Measurements from ENCODE around the gene C6orf163. TPM values are rescaled to one million over a fixed set of nuclear protein-coding genes. Genes with fewer than 3 reads are reported as not detected.

C6orf163 gene
- total RNA-seq, 1 experiment from 2014 or later, result 3.8 TPM

DNA sequence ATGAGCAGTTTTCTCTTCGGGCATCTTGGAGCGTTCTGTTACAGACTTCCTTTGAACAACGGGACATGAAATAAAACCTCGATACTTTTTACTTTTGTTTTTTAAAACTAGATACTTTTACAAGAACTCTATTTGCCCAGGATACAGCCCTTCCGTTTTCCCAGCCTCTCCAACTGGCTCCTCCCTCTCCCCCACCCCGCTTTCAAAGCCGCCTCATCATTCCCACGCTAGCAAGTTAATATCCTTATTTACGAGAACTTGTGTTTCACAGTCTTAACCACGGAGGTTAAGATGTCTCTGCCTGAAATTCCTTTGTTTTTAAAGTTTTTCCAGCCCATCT is 62.9 kb downstream of the C6orf163 start:
- H3K9me2 ChIP-seq (replicated peaks; ENCODE audit: insufficient read depth, low read length), result no peaks in the 10 kb centered on the region
- peak; percentile 77 for DNase-seq
- H3K27me3 ChIP-seq (ENCODE audit: low read length), result no peaks in the 10 kb centered on the region
- H3K4me2 ChIP-seq (ENCODE audit: low read depth, low read length, poor library complexity, severe bottlenecking), result peak overlapping the region; percentile 94
- peak overlapping the region; percentile 98 for H2AFZ ChIP-seq (ENCODE audit: low read length)
- H3K4me1 ChIP-seq (ENCODE audit: low read length), result peaks cover 17% of the 10 kb centered on the region
- H3K9me3 ChIP-seq (ENCODE audit: low read length), result no peaks in the 10 kb centered on the region
- no peaks in the 10 kb centered on the region for H3K79me2 ChIP-seq (ENCODE audit: low read length)
- H4K20me1 ChIP-seq (ENCODE audit: insufficient read depth, low read depth, low read length), result no peaks in the 10 kb centered on the region
- H3K36me3 ChIP-seq (ENCODE audit: insufficient read depth, low read length), result no peaks in the 10 kb centered on the region
- H3K4me3 ChIP-seq (ENCODE audit: low read length), result peak overlapping the region; percentile 93
- H3K27ac ChIP-seq (ENCODE audit: low read length), result peak overlapping the region; percentile 73
- H3K9ac ChIP-seq (ENCODE audit: low read length), result peak overlapping the region; percentile 74

GRCh38 chr6:87407901-87408720 is 63.5 kb downstream of the C6orf163 start, which contains the start of gene CFAP206:
CFAP206 (plus strand) TSS chr6:87407972; CDS start chr6:87409840, 1,868 bp downstream.
- Histone ChIP-seq H3K9me2 (replicated peaks; ENCODE audit: insufficient read depth, low read length) (no peaks in the 10 kb centered on the region), H2AFZ (ENCODE audit: low read length) (peak within 1 kb of the TSS; percentile 98), H3K36me3 (ENCODE audit: insufficient read depth, low read length) (no peaks in the 10 kb centered on the region), H3K4me3 (ENCODE audit: low read length) (peak within 1 kb of the TSS; percentile 93), H3K9ac (ENCODE audit: low read length) (peak within 1 kb of the TSS; percentile 74), H3K4me1 (ENCODE audit: low read length) (peaks cover 17% of the 10 kb centered on the region), H3K9me3 (ENCODE audit: low read length) (no peaks in the 10 kb centered on the region), H4K20me1 (ENCODE audit: insufficient read depth, low read depth, low read length) (no peaks in the 10 kb centered on the region), H3K27ac (ENCODE audit: low read length) (peak within 1 kb of the TSS; percentile 73), H3K27me3 (ENCODE audit: low read length) (no peaks in the 10 kb centered on the region), H3K4me2 (ENCODE audit: low read depth, low read length, poor library complexity, severe bottlenecking) (peak within 1 kb of the TSS; percentile 94), H3K79me2 (ENCODE audit: low read length) (no peaks in the 10 kb centered on the region)
- peak; percentile 92 for DNase-seq

GRCh38 chr6:87408721-87409155 is 64.1 kb downstream of the C6orf163 start:
- Histone ChIP-seq H3K4me3 (ENCODE audit: low read length) (peak overlapping the region; percentile 93), H3K36me3 (ENCODE audit: insufficient read depth, low read length) (no peaks in the 10 kb centered on the region), H3K27ac (ENCODE audit: low read length) (no peak overlapping the region)

More at GRCh38 chr6:87408721-87409155, 64.1 kb downstream of the C6orf163 start:
- Histone ChIP-seq H3K27me3 (ENCODE audit: low read length) (no peaks in the 10 kb centered on the region), H3K9me2 (replicated peaks; ENCODE audit: insufficient read depth, low read length) (no peaks in the 10 kb centered on the region), H2AFZ (ENCODE audit: low read length) (peak overlapping the region; percentile 63), H3K9me3 (ENCODE audit: low read length) (no peaks in the 10 kb centered on the region), H4K20me1 (ENCODE audit: insufficient read depth, low read depth, low read length) (no peaks in the 10 kb centered on the region), H3K79me2 (ENCODE audit: low read length) (no peaks in the 10 kb centered on the region), H3K9ac (ENCODE audit: low read length) (peak overlapping the region; percentile 69), H3K4me1 (ENCODE audit: low read length) (peaks cover 17% of the 10 kb centered on the region), H3K4me2 (ENCODE audit: low read depth, low read length, poor library complexity, severe bottlenecking) (peak overlapping the region; percentile 94)
- DNase-seq, result no peak

Other genes with a start within 250 kb of the C6orf163 start
- gene CGA, start 249.7 kb upstream of the C6orf163 start, total RNA-seq (2014; rRNA removed; shearing (Covaris generic); ENCODE audit: low replicate concordance), result not detected in 2 replicates
- gene ZNF292, start 189.2 kb upstream of the C6orf163 start, total RNA-seq (2014; rRNA removed; shearing (Covaris generic); ENCODE audit: low replicate concordance), result 61.8 and 62.8 TPM in 2 replicates
- gene SMIM8, start 22.2 kb upstream of the C6orf163 start, total RNA-seq (2014; rRNA removed; shearing (Covaris generic); ENCODE audit: low replicate concordance), result 14.2 and 15.2 TPM in 2 replicates
- not detected in 2 replicates for gene GJB7, start 15.5 kb upstream of the C6orf163 start, total RNA-seq (2014; rRNA removed; shearing (Covaris generic); ENCODE audit: low replicate concordance)
- 0.25 and 1.8 TPM in 2 replicates for gene CFAP206, start 63.2 kb downstream of the C6orf163 start, total RNA-seq (2014; rRNA removed; shearing (Covaris generic); ENCODE audit: low replicate concordance)
- gene SLC35A1, start 128.2 kb downstream of the C6orf163 start, total RNA-seq (2014; rRNA removed; shearing (Covaris generic); ENCODE audit: low replicate concordance), result 13.1 and 31.6 TPM in 2 replicates
- gene RARS2, start 245.2 kb downstream of the C6orf163 start, total RNA-seq (2014; rRNA removed; shearing (Covaris generic); ENCODE audit: low replicate concordance), result 15.9 and 27.7 TPM in 2 replicates
- gene ORC3, start 245.3 kb downstream of the C6orf163 start, total RNA-seq (2014; rRNA removed; shearing (Covaris generic); ENCODE audit: low replicate concordance), result 21.1 and 50.9 TPM in 2 replicates

All from Karpas-422 (cell line).